Measurements from ENCODE around the gene LRRTM4. TPM values are rescaled to one million over a fixed set of nuclear protein-coding genes. Genes with fewer than 3 reads are reported as not detected.

Gene LRRTM4
- total and polyA plus RNA-seq, 2 donors (not counting 1 experiment from before 2014, with no cell fraction given): not detected

- no peak overlapping the region for H2AFZ ChIP-seq (ENCODE audit: insufficient read depth, low read depth, low read length, poor library complexity, severe bottlenecking)
- no peaks in the 10 kb centered on the region for H3K36me3 ChIP-seq (replicated peaks in 1 of 2; ENCODE audit: control extremely low read depth in 1 of 2, control insufficient read depth in 1 of 2, extremely low read depth in 1 of 2, insufficient read depth in 2 of 2, low read length in 1 of 2)
- no peak overlapping the region for H3K9ac ChIP-seq (ENCODE audit: low read length)
- ChIA-PET POLR2A (no interaction called here), CTCF (no interaction called here)
- Mint-ChIP-seq H3K4me1 (no peaks in the 10 kb centered on the region), H3K27ac (no peak overlapping the region), H3K4me3 (no peak overlapping the region), H3K9me3 (ENCODE audit: insufficient read depth) (no peaks in the 10 kb centered on the region), H3K27me3 (no peaks in the 10 kb centered on the region)
- DNase-seq: no peak
- H3K27me3 ChIP-seq (replicated peaks in 1 of 4; ENCODE audit: control extremely low read depth in 1 of 4, control insufficient read depth in 3 of 4, insufficient read depth in 4 of 4, low read length in 3 of 4): no peaks in the 10 kb centered on the region
- no peaks in the 10 kb centered on the region for H3K4me1 ChIP-seq (ENCODE audit: control insufficient read depth in 2 of 2, insufficient read depth in 2 of 2, low read length in 2 of 2)
- H3K27ac ChIP-seq (ENCODE audit: low read length in 2 of 2): no peak overlapping the region
- peaks cover 0 to 15% (median 0%) of the 10 kb centered on the region in 3 donors for H3K9me3 ChIP-seq (ENCODE audit: control extremely low read depth in 1 of 3, control insufficient read depth in 2 of 3, insufficient read depth in 1 of 3, low read length in 2 of 3)
- H3K4me2 ChIP-seq (replicated peaks; ENCODE audit: low read depth, low read length, poor library complexity, severe bottlenecking): no peak overlapping the region
- intact Hi-C loops (cut with micrococcal nuclease): no loop called here
- H3K79me2 ChIP-seq (ENCODE audit: control insufficient read depth, insufficient read depth, low read length): no peaks in the 10 kb centered on the region
- no peak for ATAC-seq (ENCODE audit: low read depth)
- no peaks in the 10 kb centered on the region for H4K20me1 ChIP-seq (ENCODE audit: control insufficient read depth, insufficient read depth, low read length, poor library complexity, severe bottlenecking)
- 85% methylated on average over 11 of the region's 15 CpGs for WGBS (ENCODE audit: insufficient coverage)
- H3K4me3 ChIP-seq (ENCODE audit: control extremely low read depth in 1 of 5, extremely low read depth in 1 of 5, insufficient read depth in 1 of 5, low read depth in 2 of 5, low read length in 4 of 5): no peak overlapping the region
- TF ChIP-seq CTCF (IDR thresholded peaks at IDR 0.05) (no peak), EZH2 (IDR thresholded peaks at IDR 0.05; ENCODE audit: borderline replicate concordance, insufficient read depth, low read depth, low read length, poor library complexity, severe bottlenecking) (no peak)
Observed at GRCh38 chr2:77487074-77487803, 34.9 kb downstream of the LRRTM4 start.

GRCh38 chr2:77484026-77484425 is 38.1 kb downstream of the LRRTM4 start:
- intact Hi-C loops (cut with micrococcal nuclease): no loop called here
- ChIA-PET POLR2A (no interaction called here), CTCF (no interaction called here)
- no peak for TF ChIP-seq CTCF (IDR thresholded peaks at IDR 0.05)
- TF ChIP-seq EZH2 (IDR thresholded peaks at IDR 0.05; ENCODE audit: borderline replicate concordance, insufficient read depth, low read depth, low read length, poor library complexity, severe bottlenecking): no peak
- Histone ChIP-seq H3K4me1 (ENCODE audit: control insufficient read depth in 2 of 2, insufficient read depth in 2 of 2, low read length in 2 of 2) (no peaks in the 10 kb centered on the region), H3K36me3 (replicated peaks in 1 of 2; ENCODE audit: control extremely low read depth in 1 of 2, control insufficient read depth in 1 of 2, extremely low read depth in 1 of 2, insufficient read depth in 2 of 2, low read length in 1 of 2) (no peaks in the 10 kb centered on the region), H3K4me3 (ENCODE audit: control extremely low read depth in 1 of 5, extremely low read depth in 1 of 5, insufficient read depth in 1 of 5, low read depth in 2 of 5, low read length in 4 of 5) (no peak overlapping the region), H2AFZ (ENCODE audit: insufficient read depth, low read depth, low read length, poor library complexity, severe bottlenecking) (no peak overlapping the region), H3K27ac (ENCODE audit: low read length in 2 of 2) (no peak overlapping the region), H3K27me3 (replicated peaks in 1 of 4; ENCODE audit: control extremely low read depth in 1 of 4, control insufficient read depth in 3 of 4, insufficient read depth in 4 of 4, low read length in 3 of 4) (no peaks in the 10 kb centered on the region), H3K9ac (ENCODE audit: low read length) (no peak overlapping the region), H3K9me3 (ENCODE audit: control extremely low read depth in 1 of 3, control insufficient read depth in 2 of 3, insufficient read depth in 1 of 3, low read length in 2 of 3) (peaks cover 0 to 15% (median 0%) of the 10 kb centered on the region in 3 donors), H4K20me1 (ENCODE audit: control insufficient read depth, insufficient read depth, low read length, poor library complexity, severe bottlenecking) (no peaks in the 10 kb centered on the region), H3K4me2 (replicated peaks; ENCODE audit: low read depth, low read length, poor library complexity, severe bottlenecking) (no peak overlapping the region), H3K79me2 (ENCODE audit: control insufficient read depth, insufficient read depth, low read length) (no peaks in the 10 kb centered on the region)
- ATAC-seq (ENCODE audit: low read depth) (no peak), DNase-seq (no peak)
- Mint-ChIP-seq H3K27me3 (no peaks in the 10 kb centered on the region), H3K9me3 (ENCODE audit: insufficient read depth) (no peaks in the 10 kb centered on the region), H3K4me1 (no peaks in the 10 kb centered on the region), H3K27ac (no peak overlapping the region), H3K4me3 (no peak overlapping the region)
